Caki2 (cell line): ENCODE results near the gene GLG1. TPM values are rescaled to one million over a fixed set of nuclear protein-coding genes. Genes with fewer than 3 reads are reported as not detected.
"Not testable (repeated sequence)": the region's sequence is repeated elsewhere in the genome, so short reads cannot be mapped to it uniquely, and the experiment has no call there.

Experiments used
- DNase-seq: peaks from one replicate; pipeline ENCODE4 v3.0.0-alpha.2; 2015; ENCODE audit warnings: low read depth
- in situ Hi-C: cut with HindIII; loops from 2 replicates; pipeline ENCODE4 v1.10.0; 2016; ENCODE audit warnings: low sequenced_read_pairs, low pct_unique_long_range_greater_than_20kb, mixed read lengths
- total RNA-seq: library from RNA; depleted of rRNA; stranded (reverse); fragments of >200 nt; shearing (Covaris generic); gene quantifications from 2 replicates; pipeline ENCODE4 v1.2.3, GENCODE V29; 2014; ENCODE audit warnings: low replicate concordance

GLG1 gene
- total RNA-seq, 1 experiment from 2014 or later, result 47.5 TPM

GRCh38 chr16:74465851-74466685, 140.8 kb downstream of the GLG1 start:
- no peak for DNase-seq
- in situ Hi-C loops, result no loop called here

- no peak for DNase-seq
- in situ Hi-C loops, result no loop called here
Measured at GRCh38 chr16:74465281-74465680, 141.6 kb downstream of the GLG1 start.

GRCh38 chr16:74463888-74464287, 143.0 kb downstream of the GLG1 start:
- in situ Hi-C loops, result no loop called here
- DNase-seq, result no peak

- in situ Hi-C loops, result no loop called here
- peak; percentile 45 for DNase-seq
Measured at GRCh38 chr16:74462361-74462760, 144.6 kb downstream of the GLG1 start.

GRCh38 chr16:74461826-74462225, 145.1 kb downstream of the GLG1 start:
- DNase-seq, result no peak
- in situ Hi-C loops, result no loop called here

- in situ Hi-C loops, result no loop called here
- no peak for DNase-seq
Measured at GRCh38 chr16:74460542-74460941, 146.4 kb downstream of the GLG1 start.

- in situ Hi-C loops, result no loop called here
Measured at GRCh38 chr16:74456290-74456625, 150.7 kb downstream of the GLG1 start.

GRCh38 chr16:74455619-74456289, 151.2 kb downstream of the GLG1 start:
- no peak for DNase-seq
- in situ Hi-C loops, result no loop called here

More at GRCh38 chr16:74456290-74456625, 150.7 kb downstream of the GLG1 start:
- DNase-seq, result no peak

- in situ Hi-C loops, result no loop called here
- DNase-seq, result peak; percentile 55
Measured at GRCh38 chr16:74455213-74455612, 151.7 kb downstream of the GLG1 start.

GRCh38 chr16:74451951-74452758, 154.8 kb downstream of the GLG1 start:
- in situ Hi-C loops, result no loop called here
- DNase-seq, result peak; percentile 67

- in situ Hi-C loops, result no loop called here
- no peak for DNase-seq
Measured at GRCh38 chr16:74450967-74451760, 155.8 kb downstream of the GLG1 start.

- DNase-seq, result no peak
- in situ Hi-C loops, result no loop called here
Measured at GRCh38 chr16:74450236-74450635, 156.7 kb downstream of the GLG1 start.

- in situ Hi-C loops, result no loop called here
- DNase-seq, result no peak
Measured at GRCh38 chr16:74449470-74449869, 157.4 kb downstream of the GLG1 start.

GRCh38 chr16:74448990-74449389, 157.9 kb downstream of the GLG1 start:
- in situ Hi-C loops, result no loop called here
- peak; percentile 73 for DNase-seq

GRCh38 chr16:74447578-74447977, 159.3 kb downstream of the GLG1 start:
- no peak for DNase-seq
- in situ Hi-C loops, result no loop called here

GRCh38 chr16:74446866-74447265, 160.0 kb downstream of the GLG1 start:
- in situ Hi-C loops, result no loop called here
- no peak for DNase-seq

GRCh38 chr16:74443624-74444346, 163.1 kb downstream of the GLG1 start:
- in situ Hi-C loops, result not testable (repeated sequence)

GRCh38 chr16:74439685-74440084, 167.2 kb downstream of the GLG1 start:
- DNase-seq, result no peak
- in situ Hi-C loops, result no loop called here

More at GRCh38 chr16:74443624-74444346, 163.1 kb downstream of the GLG1 start:
- DNase-seq, result not testable (repeated sequence)
